Measurements from ENCODE around the gene C5orf22.

GRCh38 chr5:31563216-31563615, 31.1 kb downstream of the C5orf22 start:
- no peak for TF ChIP-seq EZH2 (IDR thresholded peaks at IDR 0.05; ENCODE audit: low read length, missing control alignments)
- no peak for TF ChIP-seq CTCF (conservative IDR thresholded peaks at IDR 0.05 in 1 of 2, IDR thresholded peaks at IDR 0.05 in 1 of 2; ENCODE audit: low read depth in 1 of 2, low read length in 2 of 2)
